BLaER1 treated with 17β-estradiol and CSF1 and Interleukin-3, amounts not matched to agents 10 nM and 100 nM (cell line): ENCODE measurements around the gene KLK1.
A peak's percentile ranks its signal among the peaks of the same experiment; 100 is the strongest.
"Not testable (repeated sequence)": the region's sequence is repeated elsewhere in the genome, so short reads cannot be mapped to it uniquely, and the experiment has no call there.

ENCODE experiments used
- H3K27ac ChIP-seq, 11 experiments: shearing (Covaris generic); formaldehyde crosslinking; 2 replicates each; pipeline ENCODE4 v1.8.1; 2022
- H3K27me3 ChIP-seq, 11 experiments: shearing (Covaris generic); formaldehyde crosslinking; 2 replicates each; pipeline ENCODE4 v1.8.1; 2022
- H3K36me3 ChIP-seq, 11 experiments: shearing (Covaris generic); formaldehyde crosslinking; 2 replicates each; pipeline ENCODE4 v1.8.1; 2022
- H3K4me1 ChIP-seq, 10 experiments: shearing (Covaris generic); formaldehyde crosslinking; 2 replicates each; pipeline ENCODE4 v1.8.1; 2022
- H3K4me2 ChIP-seq, 11 experiments: shearing (Covaris generic); formaldehyde crosslinking; 2 replicates each; pipeline ENCODE4 v1.8.1; 2022
- H3K4me3 ChIP-seq, 10 experiments: shearing (Covaris generic); formaldehyde crosslinking; 2 replicates each; pipeline ENCODE4 v1.8.1; 2022
- H3K9ac ChIP-seq, 11 experiments: shearing (Covaris generic); formaldehyde crosslinking; 2 replicates each; pipeline ENCODE4 v1.8.1; 2022
- H3K9me3 ChIP-seq, 11 experiments: shearing (Covaris generic); formaldehyde crosslinking; replicated peaks in 1 of 11; 2 replicates each; pipeline ENCODE4 v1.8.1; 2022
- H4K20me1 ChIP-seq, 11 experiments: shearing (Covaris generic); formaldehyde crosslinking; 2 replicates each; pipeline ENCODE4 v1.8.1; 2022
- Cebpa-rat ChIP-seq, 11 experiments: shearing (Covaris generic); IDR thresholded peaks; 2 replicates each; pipeline ENCODE4 v1.8.1; 2022

The KLK1 gene

DNA sequence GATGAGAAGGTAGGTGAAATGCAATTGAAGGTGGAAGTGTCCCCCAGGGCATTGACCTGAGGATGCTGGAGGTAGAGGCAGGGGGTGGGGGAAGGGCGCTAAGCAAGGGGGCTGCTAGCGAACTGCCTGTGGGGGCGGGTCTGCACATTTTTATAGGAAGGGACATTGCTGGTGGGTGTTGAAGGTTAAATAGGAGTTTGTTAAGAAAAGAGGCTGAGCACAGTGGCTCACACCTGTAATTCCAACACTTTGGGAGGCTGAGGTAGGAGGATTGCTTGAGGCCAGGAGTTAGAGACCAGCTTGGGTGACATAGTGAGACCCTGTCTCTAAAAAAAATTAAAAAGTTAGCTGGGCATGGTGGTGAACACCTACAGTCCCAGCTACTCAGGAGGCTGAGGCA, 38.9 kb downstream of the KLK1 start:
- Histone ChIP-seq H3K4me1 (peaks cover 4 to 46% (median 36%) of the 10 kb centered on the region in 10 experiments), H3K4me3 (no peak overlapping the region), H3K36me3 (no peaks in the 10 kb centered on the region), H3K9me3 (no peaks in the 10 kb centered on the region), H3K27me3 (peaks cover 33 to 37% (median 37%) of the 10 kb centered on the region in 11 experiments), H3K27ac (no peak overlapping the region), H3K9ac (no peak overlapping the region), H4K20me1 (peaks cover 0 to 38% (median 15%) of the 10 kb centered on the region in 11 experiments; a peak in 12 of 22 replicates), H3K4me2 (no peak overlapping the region)
- no peak for TF ChIP-seq Cebpa-rat (IDR thresholded peaks at IDR 0.05)

DNA sequence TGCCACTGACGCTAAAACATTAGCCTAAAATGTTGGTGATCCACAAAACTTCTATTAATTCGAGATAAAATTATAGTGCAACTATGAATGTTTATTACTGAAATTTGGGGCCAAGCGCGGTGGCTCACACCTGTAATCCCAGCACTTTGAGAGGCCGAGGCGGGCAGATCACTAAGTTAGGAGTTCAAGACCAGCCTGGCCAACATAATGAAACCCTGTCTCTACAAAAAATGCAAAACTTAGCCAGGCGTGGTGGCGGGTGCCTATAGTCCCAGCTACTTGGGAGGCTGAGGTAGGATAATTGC, 39.8 kb downstream of the KLK1 start:
- Histone ChIP-seq H4K20me1 (peaks cover 0 to 47% (median 15%) of the 10 kb centered on the region in 11 experiments; a peak in 13 of 22 replicates), H3K4me2 (peak overlapping the region in 3 of 11 experiments; percentile 24 to 36 (median 32); a peak in 4 of 22 replicates), H3K4me1 (peaks cover 4 to 47% (median 38%) of the 10 kb centered on the region in 10 experiments), H3K27me3 (peaks cover 42 to 46% (median 46%) of the 10 kb centered on the region in 11 experiments)
- not testable (repeated sequence) for H3K27ac ChIP-seq, H3K9me3 ChIP-seq, H3K36me3 ChIP-seq, H3K4me3 ChIP-seq, H3K9ac ChIP-seq

DNA sequence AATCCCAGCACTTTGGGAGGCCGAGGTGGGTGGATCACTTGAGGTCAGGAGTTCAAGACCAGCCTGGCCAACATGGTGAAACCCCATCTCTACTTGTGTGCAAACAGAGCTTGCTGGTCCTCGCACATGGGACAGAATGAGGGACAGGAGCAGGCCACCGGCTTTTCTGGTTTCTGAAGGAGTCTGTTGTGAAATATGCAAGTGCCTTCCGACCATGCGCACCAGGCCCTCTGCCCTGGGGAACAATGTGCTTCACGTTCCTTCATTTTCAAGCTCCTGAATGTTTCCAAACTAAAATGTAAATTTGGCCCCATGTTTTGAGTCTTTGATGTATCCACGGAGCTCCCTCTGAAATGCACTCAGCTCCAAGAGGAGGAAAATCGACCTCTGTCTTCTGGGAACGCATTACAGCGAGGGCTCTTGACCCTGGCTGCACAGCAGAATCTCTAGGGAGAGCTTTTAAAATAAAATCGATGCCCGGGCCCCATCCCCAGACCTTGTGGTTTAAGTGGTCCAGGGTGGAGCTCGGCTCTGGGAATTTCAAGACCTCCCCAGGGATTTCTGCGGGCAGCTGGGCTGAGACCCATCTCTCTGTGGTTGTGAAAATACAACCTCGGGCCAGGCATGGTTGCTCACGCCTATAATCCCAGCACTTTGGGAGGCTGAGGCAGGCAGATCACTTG, 42.7 kb downstream of the KLK1 start:
- TF ChIP-seq Cebpa-rat (IDR thresholded peaks at IDR 0.05), result no peak; a peak in 1 of 22 replicates
- H3K9me3 ChIP-seq, result peaks cover 0 to 16% (median 7%) of the 10 kb centered on the region in 11 experiments; a peak in 13 of 22 replicates
- no peak overlapping the region for H3K4me3 ChIP-seq
- H3K36me3 ChIP-seq, result no peaks in the 10 kb centered on the region
- H3K4me1 ChIP-seq, result peaks cover 13 to 65% (median 55%) of the 10 kb centered on the region in 10 experiments
- peak overlapping the region in 9 of 11 experiments; percentile 39 to 86 (median 64); a peak in 18 of 22 replicates for H3K4me2 ChIP-seq
- peaks cover 70 to 75% (median 75%) of the 10 kb centered on the region in 11 experiments for H3K27me3 ChIP-seq
- H3K9ac ChIP-seq, result no peak overlapping the region
- peaks cover 0 to 62% (median 24%) of the 10 kb centered on the region in 11 experiments; a peak in 16 of 22 replicates for H4K20me1 ChIP-seq
- no peak overlapping the region for H3K27ac ChIP-seq

DNA sequence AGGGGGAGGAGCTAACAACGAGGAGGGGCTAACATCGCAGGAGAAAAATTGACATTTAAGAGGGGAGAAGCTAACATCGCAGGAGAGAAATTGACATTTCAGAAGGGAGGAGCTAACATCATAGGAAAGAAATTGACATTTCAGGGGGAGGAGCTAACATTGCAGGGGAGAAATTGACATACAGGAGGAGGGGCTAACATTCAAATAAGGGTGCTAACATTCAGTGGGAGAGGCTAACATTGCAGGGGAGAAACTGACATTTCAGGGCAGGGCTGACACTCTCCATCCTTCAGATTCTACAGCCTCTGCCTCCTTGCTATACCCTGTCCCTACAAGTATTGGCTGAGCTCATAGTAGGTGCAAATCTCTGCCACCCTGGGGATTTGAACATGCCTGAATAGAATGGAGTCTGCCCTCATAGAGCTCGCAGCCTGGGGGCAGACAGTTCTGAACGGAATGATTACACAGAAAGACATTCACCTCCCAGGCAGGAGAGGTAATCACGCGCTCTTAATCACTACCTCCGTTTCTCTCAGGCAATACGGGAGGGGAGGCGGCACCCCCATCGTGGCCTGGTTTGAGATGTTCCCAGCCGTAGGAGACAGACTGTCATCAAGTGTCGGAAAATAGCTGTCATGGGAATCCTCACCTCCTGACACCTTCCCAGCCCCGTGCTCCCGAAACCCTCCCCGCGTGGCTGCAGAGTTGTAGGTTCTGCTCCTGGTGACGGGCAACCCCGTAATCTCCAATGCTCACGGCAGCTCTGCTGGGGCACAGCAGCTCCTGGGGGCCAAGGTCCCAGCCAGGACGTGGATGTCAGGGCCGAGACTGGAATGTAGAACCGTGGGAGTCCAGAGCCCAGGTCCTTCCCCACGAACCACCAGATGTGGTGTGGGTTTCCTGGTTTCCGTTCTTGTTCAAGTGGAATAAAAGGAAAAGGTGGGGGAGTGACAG, 43.8 kb downstream of the KLK1 start:
- peaks cover 0 to 16% (median 7%) of the 10 kb centered on the region in 11 experiments; a peak in 13 of 22 replicates for H3K9me3 ChIP-seq
- no peak overlapping the region for H3K27ac ChIP-seq
- H3K9ac ChIP-seq, result no peak overlapping the region
- peaks cover 13 to 65% (median 55%) of the 10 kb centered on the region in 10 experiments for H3K4me1 ChIP-seq
- H3K4me2 ChIP-seq, result peak overlapping the region in 9 of 11 experiments; percentile 8 to 86 (median 64); a peak in 11 of 22 replicates
- TF ChIP-seq Cebpa-rat (IDR thresholded peaks at IDR 0.05), result no peak
- H3K4me3 ChIP-seq, result no peak overlapping the region
- H4K20me1 ChIP-seq, result peaks cover 0 to 62% (median 24%) of the 10 kb centered on the region in 11 experiments; a peak in 16 of 22 replicates
- H3K27me3 ChIP-seq, result peaks cover 70 to 86% (median 85%) of the 10 kb centered on the region in 11 experiments
- H3K36me3 ChIP-seq, result no peaks in the 10 kb centered on the region

DNA sequence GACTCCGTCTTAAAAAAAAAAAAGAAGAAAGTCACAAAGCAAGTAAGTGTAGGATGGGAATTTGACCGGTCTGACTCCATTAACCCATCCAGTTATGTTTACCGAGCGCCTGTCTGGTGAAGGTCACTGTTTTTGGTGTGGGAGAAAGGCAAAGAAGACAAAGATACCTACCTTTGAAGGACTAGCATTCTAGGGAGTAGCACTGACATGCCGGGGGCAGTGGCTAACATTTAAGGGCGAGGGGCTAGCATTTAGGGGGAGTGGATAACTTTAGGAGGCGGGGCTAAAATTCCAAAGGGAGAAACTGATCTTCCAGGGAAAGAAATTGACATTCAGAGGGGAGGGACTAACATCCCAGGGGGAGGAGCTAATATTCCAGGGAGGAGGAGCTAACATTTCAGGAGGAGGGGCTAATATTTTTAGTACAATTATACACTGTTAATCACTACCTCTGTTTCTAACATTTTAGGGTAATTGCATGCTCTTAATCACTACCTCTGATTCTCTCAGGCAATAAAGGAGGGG, 44.6 kb downstream of the KLK1 start:
- Histone ChIP-seq H4K20me1 (peaks cover 0 to 62% (median 24%) of the 10 kb centered on the region in 11 experiments; a peak in 16 of 22 replicates), H3K4me1 (peaks cover 13 to 62% (median 55%) of the 10 kb centered on the region in 10 experiments), H3K4me3 (no peak overlapping the region), H3K9me3 (peaks cover 0 to 16% (median 7%) of the 10 kb centered on the region in 11 experiments; a peak in 13 of 22 replicates), H3K27me3 (peaks cover 70 to 94% (median 90%) of the 10 kb centered on the region in 11 experiments), H3K9ac (no peak overlapping the region), H3K27ac (no peak overlapping the region), H3K4me2 (no peak overlapping the region), H3K36me3 (no peaks in the 10 kb centered on the region)
- TF ChIP-seq Cebpa-rat (IDR thresholded peaks at IDR 0.05), result no peak

DNA sequence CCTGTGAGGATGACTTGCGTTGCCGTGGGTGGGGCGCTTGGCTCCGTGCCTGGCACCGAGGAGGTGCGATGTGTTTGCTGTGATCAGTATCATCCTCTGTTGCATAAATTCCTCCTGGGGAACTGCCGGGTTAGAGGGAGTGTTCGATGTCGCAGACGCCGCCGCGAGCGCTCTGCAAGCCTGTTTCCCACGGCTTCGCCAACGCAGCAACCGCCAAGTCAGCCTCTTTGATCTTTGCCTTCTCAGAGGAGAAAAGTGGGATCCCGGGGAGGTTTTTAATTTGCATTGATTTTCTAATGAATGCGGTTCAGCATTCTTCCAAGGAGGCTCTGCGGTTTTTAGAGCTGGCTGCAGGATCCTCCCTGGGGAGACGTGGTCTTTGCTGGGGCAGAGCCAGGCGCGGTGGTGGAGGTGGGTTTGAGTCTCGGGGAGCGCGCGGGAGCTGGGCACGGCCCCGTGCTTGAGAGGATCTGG, 45.7 kb downstream of the KLK1 start:
- Histone ChIP-seq H3K27me3 (peaks cover 68 to 92% (median 84%) of the 10 kb centered on the region in 11 experiments), H3K9ac (no peak overlapping the region)

DNA sequence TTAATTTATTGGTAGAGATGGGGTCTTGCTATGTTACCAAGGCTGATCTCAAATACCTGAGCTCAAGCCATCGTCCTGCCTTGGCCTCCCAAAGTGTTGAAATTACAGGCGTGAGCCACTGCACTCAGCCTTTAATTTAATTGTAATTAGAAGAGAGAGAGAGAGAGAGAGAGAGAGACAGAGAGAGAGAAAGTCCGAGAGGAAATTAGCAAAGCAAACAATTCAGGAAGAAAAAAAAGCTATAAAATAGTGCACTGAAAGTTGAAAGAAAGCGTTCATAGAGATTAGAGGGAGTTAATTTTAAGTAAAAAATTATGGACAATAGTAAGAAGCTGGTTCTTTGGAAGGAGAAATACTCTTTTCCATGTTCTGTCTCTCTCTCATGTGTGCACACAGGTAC, 46.3 kb downstream of the KLK1 start:
- Histone ChIP-seq H3K4me1 (peaks cover 9 to 46% (median 42%) of the 10 kb centered on the region in 10 experiments; a peak in 19 of 20 replicates), H3K36me3 (no peaks in the 10 kb centered on the region), H4K20me1 (peaks cover 0 to 50% (median 24%) of the 10 kb centered on the region in 11 experiments; a peak in 16 of 22 replicates), H3K4me3 (peak overlapping the region in 2 of 10 experiments; percentile 10 to 12; a peak in 2 of 20 replicates), H3K27me3 (peaks cover 62 to 86% (median 78%) of the 10 kb centered on the region in 11 experiments), H3K4me2 (peak overlapping the region; percentile 73 to 92 (median 84); a peak in 21 of 22 replicates), H3K9me3 (peaks cover 0 to 22% (median 8%) of the 10 kb centered on the region in 11 experiments; a peak in 14 of 22 replicates), H3K9ac (no peak overlapping the region), H3K27ac (no peak overlapping the region)
- TF ChIP-seq Cebpa-rat (IDR thresholded peaks at IDR 0.05), result no peak

More for the DNA sequence above, 45.7 kb downstream of the KLK1 start:
- Histone ChIP-seq H4K20me1 (peaks cover 0 to 55% (median 24%) of the 10 kb centered on the region in 11 experiments; a peak in 16 of 22 replicates), H3K4me1 (peaks cover 9 to 52% (median 48%) of the 10 kb centered on the region in 10 experiments; a peak in 19 of 20 replicates), H3K4me3 (peak overlapping the region in 6 of 10 experiments; percentile 10 to 60 (median 28); a peak in 12 of 20 replicates), H3K9me3 (peaks cover 0 to 16% (median 7%) of the 10 kb centered on the region in 11 experiments; a peak in 14 of 22 replicates), H3K27ac (no peak overlapping the region), H3K36me3 (no peaks in the 10 kb centered on the region), H3K4me2 (peak overlapping the region; percentile 73 to 92 (median 84))
- TF ChIP-seq Cebpa-rat (IDR thresholded peaks at IDR 0.05), result no peak

DNA sequence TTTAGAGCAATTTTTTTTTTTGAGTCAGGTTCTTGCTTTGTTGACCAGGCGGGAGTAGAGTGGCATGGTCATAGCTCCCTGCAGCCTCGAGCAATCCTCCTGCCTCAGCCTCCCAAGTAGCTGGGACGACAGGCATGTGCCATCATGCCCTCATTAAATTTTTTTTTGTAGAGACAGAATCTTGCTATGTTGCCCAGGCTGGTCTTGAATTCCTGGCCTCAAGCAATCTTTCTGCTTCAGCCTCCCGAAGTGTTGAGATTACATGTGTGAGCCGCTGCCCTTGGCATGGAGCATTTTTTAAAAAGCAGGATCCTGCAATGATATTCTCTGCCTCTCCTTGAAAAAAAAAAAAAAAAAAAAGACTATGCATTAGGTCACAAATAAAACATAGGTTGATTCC, 47.5 kb downstream of the KLK1 start:
- H3K4me2 ChIP-seq, result no peak overlapping the region
- no peak overlapping the region for H3K27ac ChIP-seq
- H3K4me3 ChIP-seq, result no peak overlapping the region
- H3K27me3 ChIP-seq, result peaks cover 51 to 74% (median 67%) of the 10 kb centered on the region in 11 experiments
- no peaks in the 10 kb centered on the region for H3K36me3 ChIP-seq
- H3K9ac ChIP-seq, result no peak overlapping the region
- H3K4me1 ChIP-seq, result peaks cover 9 to 37% (median 31%) of the 10 kb centered on the region in 10 experiments; a peak in 19 of 20 replicates
- peaks cover 0 to 41% (median 24%) of the 10 kb centered on the region in 11 experiments; a peak in 16 of 22 replicates for H4K20me1 ChIP-seq
- peaks cover 0 to 23% (median 8%) of the 10 kb centered on the region in 11 experiments; a peak in 14 of 22 replicates for H3K9me3 ChIP-seq
- TF ChIP-seq Cebpa-rat (IDR thresholded peaks at IDR 0.05), result no peak

DNA sequence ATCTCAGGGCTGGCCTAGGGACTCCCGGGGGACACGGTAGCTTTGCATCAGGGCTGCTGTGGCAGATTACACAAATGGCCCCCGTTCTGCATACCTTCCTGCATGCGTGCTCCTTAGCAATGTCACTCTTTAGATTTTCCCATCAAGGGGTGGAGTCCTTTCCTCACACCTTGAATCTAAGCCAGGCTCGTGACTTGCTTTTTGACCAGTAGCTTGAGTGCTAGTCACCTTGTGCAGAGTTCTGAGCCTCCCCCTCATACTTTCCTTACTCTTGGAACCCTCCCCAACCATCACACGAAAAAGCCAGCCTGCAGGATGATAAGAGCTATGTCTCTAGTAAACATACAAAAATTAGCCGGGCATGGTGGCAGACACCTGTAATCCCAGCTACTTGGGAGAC, 50.1 kb downstream of the KLK1 start:
- Histone ChIP-seq H3K4me2 (0 out of 22 replicates have a peak overlapping the region, but pooled peaks of 1 of the 11 experiments have one; percentile 5), H3K9me3 (peaks cover 0 to 18% (median 8%) of the 10 kb centered on the region in 11 experiments; a peak in 14 of 22 replicates), H3K27me3 (peaks cover 24 to 48% (median 40%) of the 10 kb centered on the region in 11 experiments), H3K4me1 (peaks cover 9 to 16% (median 15%) of the 10 kb centered on the region in 10 experiments; a peak in 19 of 20 replicates), H4K20me1 (peaks cover 0 to 15% (median 9%) of the 10 kb centered on the region in 11 experiments; a peak in 16 of 22 replicates)
- H3K27ac ChIP-seq, H3K9ac ChIP-seq, H3K36me3 ChIP-seq, H3K4me3 ChIP-seq: not testable (repeated sequence)

DNA sequence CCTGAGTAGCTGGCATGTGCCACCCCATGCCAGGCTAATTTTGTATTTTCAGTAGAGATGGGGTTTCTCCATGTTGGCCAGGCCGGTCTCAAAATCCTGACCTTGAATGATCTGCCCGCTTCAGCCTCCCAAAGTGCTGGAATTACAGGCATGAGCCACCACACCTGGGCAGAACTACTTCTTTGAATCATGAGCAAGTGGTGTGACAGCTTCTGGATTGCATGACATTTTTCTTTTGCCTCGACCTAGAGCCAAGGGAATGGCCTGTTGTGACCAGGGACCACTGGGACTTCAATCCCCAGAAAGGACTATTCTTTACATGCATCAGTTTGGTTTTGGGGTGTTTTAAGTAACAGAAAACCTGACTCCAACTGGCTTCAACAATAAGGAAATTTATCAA, 50.7 kb downstream of the KLK1 start:
- Histone ChIP-seq H3K27me3 (peaks cover 19 to 42% (median 34%) of the 10 kb centered on the region in 11 experiments), H3K9me3 (peaks cover 0 to 18% (median 8%) of the 10 kb centered on the region in 11 experiments; a peak in 14 of 22 replicates), H3K4me2 (0 out of 22 replicates have a peak overlapping the region, but pooled peaks of 1 of the 11 experiments have one; percentile 5), H3K4me1 (peaks cover 5 to 11% (median 10%) of the 10 kb centered on the region in 10 experiments; a peak in 18 of 20 replicates)
- not testable (repeated sequence) for H4K20me1 ChIP-seq, H3K9ac ChIP-seq, H3K36me3 ChIP-seq, H3K27ac ChIP-seq, H3K4me3 ChIP-seq
